Endometrial microvascular endothelial cells (primary cell): ENCODE results near the gene THSD7B. TPM values are rescaled to one million over a fixed set of nuclear protein-coding genes. Genes with fewer than 3 reads are reported as not detected.
"Not testable (repeated sequence)": the region's sequence is repeated elsewhere in the genome, so short reads cannot be mapped to it uniquely, and the experiment has no call there.

Experiments used
- in situ Hi-C: cut with HindIII; loops from 2 replicates; pipeline ENCODE4 v1.10.0; 2017; ENCODE audit warnings: low sequenced_read_pairs, low pct_unique_long_range_greater_than_20kb; ENCODE audit errors: inconsistent ontology term
- total RNA-seq: library from RNA; depleted of rRNA; stranded (reverse); fragments of >200 nt; gene quantifications from one replicate; pipeline ENCODE4 v1.2.3, GENCODE V29; 2015; ENCODE audit errors: inconsistent ontology term

Gene THSD7B, protein sequence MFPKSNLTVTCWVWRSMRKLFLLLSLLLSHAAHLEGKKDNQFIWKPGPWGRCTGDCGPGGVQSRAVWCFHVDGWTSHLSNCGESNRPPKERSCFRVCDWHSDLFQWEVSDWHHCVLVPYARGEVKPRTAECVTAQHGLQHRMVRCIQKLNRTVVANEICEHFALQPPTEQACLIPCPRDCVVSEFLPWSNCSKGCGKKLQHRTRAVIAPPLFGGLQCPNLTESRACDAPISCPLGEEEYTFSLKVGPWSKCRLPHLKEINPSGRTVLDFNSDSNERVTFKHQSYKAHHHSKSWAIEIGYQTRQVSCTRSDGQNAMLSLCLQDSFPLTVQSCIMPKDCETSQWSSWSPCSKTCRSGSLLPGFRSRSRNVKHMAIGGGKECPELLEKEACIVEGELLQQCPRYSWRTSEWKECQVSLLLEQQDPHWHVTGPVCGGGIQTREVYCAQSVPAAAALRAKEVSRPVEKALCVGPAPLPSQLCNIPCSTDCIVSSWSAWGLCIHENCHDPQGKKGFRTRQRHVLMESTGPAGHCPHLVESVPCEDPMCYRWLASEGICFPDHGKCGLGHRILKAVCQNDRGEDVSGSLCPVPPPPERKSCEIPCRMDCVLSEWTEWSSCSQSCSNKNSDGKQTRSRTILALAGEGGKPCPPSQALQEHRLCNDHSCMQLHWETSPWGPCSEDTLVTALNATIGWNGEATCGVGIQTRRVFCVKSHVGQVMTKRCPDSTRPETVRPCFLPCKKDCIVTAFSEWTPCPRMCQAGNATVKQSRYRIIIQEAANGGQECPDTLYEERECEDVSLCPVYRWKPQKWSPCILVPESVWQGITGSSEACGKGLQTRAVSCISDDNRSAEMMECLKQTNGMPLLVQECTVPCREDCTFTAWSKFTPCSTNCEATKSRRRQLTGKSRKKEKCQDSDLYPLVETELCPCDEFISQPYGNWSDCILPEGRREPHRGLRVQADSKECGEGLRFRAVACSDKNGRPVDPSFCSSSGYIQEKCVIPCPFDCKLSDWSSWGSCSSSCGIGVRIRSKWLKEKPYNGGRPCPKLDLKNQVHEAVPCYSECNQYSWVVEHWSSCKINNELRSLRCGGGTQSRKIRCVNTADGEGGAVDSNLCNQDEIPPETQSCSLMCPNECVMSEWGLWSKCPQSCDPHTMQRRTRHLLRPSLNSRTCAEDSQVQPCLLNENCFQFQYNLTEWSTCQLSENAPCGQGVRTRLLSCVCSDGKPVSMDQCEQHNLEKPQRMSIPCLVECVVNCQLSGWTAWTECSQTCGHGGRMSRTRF (N-terminal part only)
- not detected for total RNA-seq

DNA sequence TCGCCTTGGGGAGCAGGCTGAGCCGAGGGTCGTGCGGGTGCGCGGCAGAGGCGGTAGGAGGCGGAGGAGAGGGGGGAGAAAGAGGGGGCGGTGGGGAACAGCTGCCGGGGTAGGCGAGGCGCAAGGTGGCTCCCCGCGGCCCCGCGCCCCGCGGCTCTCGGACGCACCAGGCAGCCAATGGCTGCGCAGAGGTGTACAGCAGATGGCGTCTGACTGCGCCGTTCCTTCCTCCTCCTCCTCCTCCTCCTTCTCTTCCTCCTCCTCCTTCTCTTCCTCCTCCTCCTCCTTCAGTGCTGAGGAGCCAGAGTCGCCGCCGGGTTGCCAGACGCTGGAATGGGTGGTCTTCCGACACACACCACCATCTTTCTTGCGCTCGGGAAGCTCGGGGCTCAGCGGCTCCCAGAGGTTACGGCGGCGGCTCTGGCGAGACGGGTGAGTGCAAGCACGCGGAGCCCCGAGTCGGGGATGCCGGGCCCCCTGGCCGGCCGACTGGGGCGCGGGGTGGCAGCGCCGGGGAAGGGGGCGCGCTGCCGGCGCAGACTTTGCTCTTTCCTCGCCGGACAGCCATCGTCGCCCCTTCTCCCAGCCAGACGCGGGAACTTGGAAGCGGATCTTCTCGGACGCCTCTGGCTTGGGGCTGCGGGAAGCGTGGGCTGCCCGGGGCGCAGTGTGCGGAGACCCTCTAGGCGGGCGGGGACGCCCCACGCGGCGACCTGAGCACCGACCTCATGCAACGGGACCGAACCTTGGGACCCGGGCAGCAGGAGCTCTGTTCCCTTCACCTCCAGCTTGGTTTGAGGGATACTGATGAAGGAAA, at the start of gene THSD7B:
THSD7B (plus strand) TSS at position 290 of the 817 bp plus-strand sequence. CDS start 116,634 bp downstream, outside the sequence.
- in situ Hi-C loops, result no loop called here

DNA sequence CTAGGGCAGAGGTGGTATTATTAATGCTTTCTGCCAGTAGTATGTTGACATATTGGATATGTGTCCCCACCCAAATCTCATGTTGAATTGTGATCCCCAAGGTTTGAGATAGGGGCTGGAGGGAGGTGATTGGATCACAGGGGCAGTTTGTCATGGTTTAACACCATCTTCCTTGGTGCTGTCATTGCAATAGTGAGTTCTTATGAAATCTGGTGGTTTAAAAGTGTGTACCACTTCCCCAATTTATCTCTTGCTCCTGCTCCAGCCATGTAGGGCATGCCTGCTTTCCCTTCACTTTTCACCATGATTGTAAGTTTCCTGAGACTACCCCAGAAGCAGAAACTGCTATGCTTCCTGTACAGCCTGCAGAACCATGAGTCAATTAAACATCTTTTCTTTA, 47.1 kb upstream of the THSD7B start:
- in situ Hi-C loops, result no loop called here

DNA sequence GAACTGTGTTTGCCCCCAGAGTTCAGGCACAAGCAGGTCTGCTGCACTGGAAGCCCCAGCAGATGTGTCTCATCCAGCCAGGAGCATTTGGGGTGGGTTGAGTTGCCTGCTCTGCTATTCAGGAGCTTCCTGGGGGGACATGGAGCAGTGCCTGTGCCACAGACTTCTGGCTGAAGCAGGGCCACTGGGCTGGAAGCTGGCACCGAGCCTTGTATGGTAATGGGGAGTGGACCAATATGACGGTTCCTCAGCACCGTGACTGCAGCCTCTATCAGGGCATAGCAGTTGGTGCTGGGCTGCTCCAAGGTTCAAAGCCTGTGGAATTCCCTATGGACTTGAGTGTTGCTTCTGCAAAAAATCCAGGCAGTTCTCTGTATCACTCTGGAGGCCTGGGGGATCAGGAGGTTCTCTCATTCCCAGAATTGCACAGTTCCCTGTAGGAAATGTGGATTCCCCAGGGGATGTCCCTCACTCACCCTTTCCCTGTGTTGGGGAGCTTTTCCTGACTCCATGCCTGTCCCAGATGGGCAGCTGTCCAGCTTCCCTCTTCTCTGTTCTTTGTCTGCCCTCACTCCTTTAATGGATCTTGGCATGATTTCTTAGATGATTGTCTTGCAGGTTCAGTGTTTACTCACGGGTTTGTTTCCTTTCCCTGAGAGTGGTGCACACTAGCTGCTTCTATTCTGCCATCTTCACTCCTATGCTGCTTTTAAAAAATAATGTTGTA, 37.2 kb upstream of the THSD7B start:
- in situ Hi-C loops, result no loop called here

DNA sequence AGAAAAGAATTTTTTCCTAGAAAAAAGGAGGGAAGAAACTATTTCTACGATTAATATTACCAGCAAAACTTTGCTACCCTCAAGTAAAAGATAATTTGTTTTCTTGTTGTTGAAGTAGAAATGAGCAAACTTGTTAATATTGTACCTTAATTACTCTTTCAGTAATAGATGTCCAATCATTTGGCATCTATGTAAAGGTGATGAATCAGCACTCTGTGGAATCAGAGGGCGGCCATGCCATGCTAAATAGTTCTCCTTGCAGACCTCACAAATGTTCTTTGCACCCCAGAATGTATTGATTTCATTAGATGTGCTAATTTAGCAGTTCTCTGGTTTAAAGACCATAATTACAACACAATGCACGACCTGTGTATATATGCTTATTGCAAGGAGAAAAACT, 29.1 kb upstream of the THSD7B start:
- in situ Hi-C loops, result no loop called here

DNA sequence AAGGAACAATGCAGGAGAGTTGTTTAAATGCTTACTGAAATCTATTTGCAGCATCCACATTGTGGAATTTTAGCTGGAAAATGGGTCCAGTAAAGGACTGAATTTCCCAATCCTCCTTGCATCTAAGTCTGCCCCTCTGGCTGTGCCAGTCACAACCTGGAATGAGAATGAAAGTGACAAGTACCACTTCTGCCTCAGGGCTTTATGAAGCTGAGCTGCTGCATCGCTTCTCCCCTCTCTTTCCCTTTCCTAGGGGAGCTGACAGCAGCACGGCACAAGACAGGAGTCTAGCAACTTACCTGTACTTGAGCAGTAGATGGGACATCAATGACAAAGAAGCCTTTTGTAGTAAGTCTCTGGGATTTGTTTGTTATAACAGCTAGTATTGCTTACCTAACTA, 27.3 kb upstream of the THSD7B start:
- in situ Hi-C loops, result no loop called here

DNA sequence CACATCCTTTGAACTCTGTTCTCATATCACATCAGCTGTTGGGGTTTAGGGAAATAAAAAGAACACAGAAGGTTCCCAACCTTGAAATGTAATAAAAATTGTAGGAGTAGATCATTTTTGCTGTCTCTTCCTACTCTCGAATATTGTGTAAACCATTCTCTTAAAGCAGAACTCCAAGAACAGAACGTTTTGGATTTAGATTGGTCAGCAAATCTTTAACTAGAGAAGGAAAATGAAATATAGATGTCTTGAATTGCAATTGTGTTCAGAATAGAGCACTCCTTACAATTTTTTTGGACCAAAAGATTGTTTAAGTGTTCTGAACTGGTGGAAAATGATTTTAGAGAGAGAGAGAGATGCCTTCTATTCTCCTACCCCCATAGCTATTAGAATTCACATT, 23.9 kb upstream of the THSD7B start:
- in situ Hi-C loops, result no loop called here

DNA sequence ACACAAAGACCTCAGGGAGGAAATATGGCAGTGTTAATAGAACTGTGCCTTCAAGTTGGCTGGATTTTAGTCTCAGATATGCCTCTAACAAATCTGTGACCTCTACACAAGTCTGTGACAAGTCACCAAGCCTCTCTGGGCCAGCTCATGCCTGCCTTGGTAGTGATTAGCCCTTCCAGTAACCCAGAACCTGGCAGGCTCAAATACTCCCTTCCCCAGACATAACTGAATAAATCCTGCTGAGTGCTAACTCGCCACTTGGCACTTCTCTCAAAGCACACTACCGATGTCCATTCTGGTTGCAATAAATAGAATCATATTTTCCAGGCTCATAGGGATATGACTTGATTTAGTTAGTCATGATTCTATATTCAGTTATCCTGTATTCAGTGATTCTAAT, 15.3 kb upstream of the THSD7B start:
- in situ Hi-C loops, result no loop called here

DNA sequence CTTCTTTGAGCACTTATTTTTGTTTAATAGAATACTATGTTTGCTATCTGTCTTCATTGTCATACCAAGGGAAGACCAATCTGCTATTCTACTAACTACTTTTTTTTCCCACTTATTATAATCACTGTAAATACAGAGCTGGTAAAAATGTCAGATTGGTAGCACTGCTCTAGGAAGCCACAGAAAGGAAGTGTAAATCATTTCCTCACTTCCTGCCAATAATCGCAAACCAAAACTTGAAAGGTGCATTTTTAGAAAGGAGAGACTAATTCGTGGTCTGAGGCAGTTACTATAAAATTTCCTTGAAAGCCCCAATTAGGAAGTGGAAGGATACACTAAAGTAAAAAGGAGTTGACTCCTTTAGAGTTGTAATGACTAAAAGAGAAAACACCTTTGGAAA, 13.9 kb upstream of the THSD7B start:
- in situ Hi-C loops, result no loop called here

DNA sequence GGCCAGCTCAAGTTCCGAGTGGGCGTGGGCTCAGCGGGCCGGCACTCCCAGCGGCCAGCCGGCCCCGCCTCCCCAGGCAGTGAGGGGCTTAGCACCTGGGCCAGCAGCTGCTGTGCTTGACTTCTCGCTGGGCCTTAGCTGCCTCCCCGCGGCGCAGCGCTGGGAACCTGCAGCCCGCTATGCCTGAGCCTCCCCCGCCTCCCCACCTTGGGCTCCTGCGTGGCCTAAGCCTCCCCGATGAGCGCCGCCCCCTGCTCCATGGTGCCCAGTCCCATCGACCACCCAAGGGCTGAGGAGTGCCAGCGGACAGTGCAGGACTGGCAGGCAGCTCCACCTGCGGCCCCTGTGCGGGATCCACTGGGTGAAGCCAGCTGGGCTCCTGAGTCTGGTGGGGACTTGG, 6.8 kb upstream of the THSD7B start:
- in situ Hi-C loops, result not testable (repeated sequence)

DNA sequence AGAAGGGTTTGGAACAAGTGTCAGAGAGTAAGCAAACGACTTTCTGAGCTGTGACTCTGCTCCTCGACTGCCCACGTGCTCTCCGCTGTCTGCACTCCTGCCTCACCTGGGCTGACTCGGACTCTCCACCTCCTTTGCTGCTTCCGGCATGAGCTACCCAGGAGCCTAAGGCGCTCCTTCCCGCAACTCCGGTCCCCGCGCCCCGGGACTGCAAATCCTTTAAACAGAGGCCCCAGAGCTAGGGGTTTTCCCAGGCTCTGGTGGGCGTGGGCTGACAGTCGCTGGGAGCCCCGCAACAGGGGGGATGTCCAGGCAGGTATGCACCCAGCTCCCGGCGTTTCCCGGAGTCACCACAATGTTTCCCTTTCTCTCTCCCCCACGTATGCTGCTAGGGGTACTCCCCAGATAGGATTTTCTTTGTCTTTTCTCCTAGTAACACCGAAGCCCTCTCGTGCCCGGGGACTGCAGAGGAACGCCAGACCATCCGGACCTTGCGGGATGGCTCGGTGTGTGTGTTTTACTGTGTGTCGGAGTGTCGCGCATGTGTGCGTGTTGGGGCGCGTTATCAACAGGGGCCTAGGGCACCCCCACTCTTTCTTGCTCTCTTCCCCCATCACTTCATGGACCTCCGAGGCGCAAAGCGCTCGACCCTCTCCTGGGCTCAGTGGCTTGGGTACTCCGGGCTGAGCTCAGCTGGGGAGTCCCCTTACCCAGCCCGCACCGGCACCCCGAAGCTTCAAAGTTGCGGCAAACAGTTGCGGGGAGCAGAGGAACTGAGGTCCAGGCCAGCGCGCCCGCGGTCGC, 691 bp upstream of the THSD7B start:
- in situ Hi-C loops, result no loop called here

DNA sequence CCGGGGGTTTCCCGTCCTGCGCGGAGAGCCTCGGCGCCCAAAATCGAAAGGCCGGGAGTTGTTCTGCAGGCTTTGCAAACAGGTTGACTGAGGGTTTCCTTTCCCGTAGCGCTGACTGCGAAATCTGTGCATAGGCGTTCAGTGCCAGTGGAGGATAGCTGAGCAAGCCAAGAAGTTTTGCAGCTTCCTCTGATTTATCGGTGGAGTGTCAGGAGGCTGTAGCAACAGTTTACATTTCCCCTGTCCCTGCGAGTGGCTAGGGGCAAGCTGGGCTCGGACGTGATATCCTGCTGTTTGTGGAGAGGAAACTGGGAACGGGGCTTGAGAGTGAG, 694 bp downstream of the THSD7B start:
- in situ Hi-C loops, result no loop called here

DNA sequence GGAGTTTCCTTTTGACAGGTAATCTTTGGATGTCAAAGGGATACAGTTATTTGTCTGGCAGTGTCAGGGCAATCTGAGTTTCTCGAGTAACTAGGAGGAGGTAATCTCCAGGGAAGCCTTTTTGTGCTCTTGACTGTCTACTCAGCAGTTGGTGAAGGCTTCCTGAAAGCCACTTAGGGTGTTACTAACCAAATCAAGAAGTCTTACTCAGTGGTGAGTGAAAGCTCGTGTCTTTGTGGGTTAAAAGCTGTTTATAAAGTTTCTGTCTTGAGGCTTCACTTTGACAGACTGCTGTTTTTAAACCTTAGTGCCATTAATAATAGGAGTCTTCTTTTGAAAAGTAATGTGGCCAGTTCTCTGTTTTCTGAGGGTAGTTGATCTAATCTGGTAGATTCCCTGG, 1.7 kb downstream of the THSD7B start:
- in situ Hi-C loops, result no loop called here

DNA sequence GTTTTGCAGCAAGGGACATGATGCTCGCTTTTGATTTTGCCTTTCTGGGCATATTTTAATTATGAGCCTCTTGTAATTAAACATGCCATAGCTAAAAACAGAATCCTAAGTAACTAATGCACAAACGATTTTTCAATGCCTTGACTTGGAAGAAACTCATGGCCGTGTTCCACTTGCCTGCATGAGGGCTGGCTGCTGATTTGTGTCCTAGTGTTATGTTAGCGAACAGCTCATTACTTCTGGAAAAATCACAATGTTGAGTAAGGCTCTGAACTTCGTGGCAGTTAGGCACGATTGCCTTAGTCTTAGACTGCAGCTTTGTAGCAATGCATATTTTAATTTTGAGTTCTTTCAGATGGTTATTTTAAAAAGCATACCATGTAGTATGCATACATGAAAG, 4.5 kb downstream of the THSD7B start:
- in situ Hi-C loops, result no loop called here

DNA sequence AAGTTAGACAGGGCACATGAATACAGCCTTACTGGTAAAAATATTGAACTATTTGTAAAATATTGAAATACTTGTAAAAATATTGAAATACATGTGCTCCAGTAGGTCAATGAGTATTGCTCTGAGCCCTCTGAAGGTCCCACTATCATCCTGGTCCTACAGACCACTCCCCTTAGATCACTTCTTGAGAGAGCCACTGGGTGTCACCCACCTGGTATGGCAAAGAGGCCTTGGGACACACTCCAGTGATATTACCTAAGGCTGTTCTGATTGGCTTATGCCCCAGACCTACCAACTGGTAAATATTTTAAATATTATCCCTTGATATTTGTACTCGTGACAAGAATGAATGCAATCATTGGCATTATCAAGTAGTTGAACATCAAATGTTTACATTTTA, 5.0 kb downstream of the THSD7B start:
- in situ Hi-C loops, result no loop called here

DNA sequence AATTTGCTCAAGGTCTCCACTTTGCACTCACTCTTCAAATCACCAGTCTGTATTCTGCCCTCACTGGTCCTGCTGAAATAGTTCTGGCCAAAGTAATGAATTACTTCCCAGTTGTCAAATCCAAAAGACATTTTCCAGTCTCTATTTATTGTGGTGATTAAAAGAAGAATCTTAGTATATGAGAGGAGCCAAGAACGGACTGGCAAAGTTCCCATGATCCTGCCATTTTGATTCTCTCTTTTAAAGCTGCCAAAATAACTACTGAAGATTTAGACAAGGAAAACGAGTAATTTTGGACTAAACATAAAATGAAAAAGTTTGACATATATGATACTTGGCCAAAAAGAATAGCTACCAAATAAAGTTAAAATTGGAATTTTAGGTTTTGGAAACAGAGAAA, 12.0 kb downstream of the THSD7B start:
- in situ Hi-C loops, result no loop called here

DNA sequence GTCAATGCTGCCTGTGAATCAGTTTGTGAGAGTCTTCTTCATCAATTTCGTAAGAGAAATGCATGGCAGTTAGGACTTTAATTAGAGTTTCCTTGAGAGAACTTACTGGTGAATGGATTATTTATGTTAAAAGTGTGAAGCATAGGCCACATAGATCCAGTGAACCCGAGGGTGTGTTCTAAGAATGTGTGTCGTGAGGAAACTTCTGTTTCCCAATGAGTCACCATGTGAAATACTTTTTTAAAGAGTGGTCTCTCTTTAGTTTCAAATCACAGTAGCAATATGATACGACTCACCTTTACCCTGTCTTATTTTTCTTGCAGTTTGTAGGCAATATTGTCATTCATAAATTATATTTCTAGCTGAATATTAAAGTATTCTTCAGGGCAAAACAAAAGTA, 18.5 kb downstream of the THSD7B start:
- in situ Hi-C loops, result no loop called here

DNA sequence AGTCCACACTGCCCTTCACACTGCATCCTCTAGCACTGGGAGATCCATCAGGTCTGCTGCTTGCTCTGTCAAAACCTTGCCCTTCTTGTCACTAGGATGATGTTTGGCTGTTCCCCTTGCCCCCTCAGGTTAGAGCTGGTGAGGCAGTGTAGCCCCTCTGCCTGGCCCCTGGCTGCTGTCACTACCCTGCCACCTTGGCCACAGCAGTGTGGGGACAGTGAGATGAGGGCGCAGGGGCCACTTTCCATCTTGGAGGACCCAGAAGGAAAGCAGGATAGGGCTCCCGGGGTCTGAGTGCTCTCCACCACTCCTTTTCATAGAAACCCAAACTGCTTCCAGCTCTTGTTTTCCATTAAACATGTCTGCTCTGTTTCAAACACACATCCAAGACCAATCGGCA, 19.9 kb downstream of the THSD7B start:
- in situ Hi-C loops, result no loop called here
